Naive thymus-derived CD4-positive, alpha-beta T cell (primary cell): ENCODE data around the gene TENM4. TPM values are rescaled to one million over a fixed set of nuclear protein-coding genes. Genes with fewer than 3 reads are reported as not detected.

Experiments used
- ATAC-seq: fragments of 150-1000 bp; cut with Tn5 transposase; 2 replicates; pipeline ENCODE4 v1.10.0; 2021; ENCODE audit warnings: mild to moderate bottlenecking, moderate library complexity
- CTCF ChIA-PET: fragments of 350-600 bp; sonication (Branson Sonifier 250); formaldehyde crosslinking; loops from one replicate; lab custom pipeline; 2021; ENCODE audit warnings: antibody characterized with exemption; lab: Charles Lee
- POLR2A ChIA-PET: fragments of 350-600 bp; sonication (Branson Sonifier 250); formaldehyde crosslinking; loops from one replicate; lab custom pipeline; 2021; ENCODE audit warnings: antibody characterized with exemption, inconsistent platforms; lab: Charles Lee
- DNase-seq, 9 donors: peaks; one replicate each; pipeline versions ENCODE4 v3.0.0 to v3.0.0-alpha.2; 2020 to 2022; ENCODE audit warnings: mixed read lengths in 1 of 9
- H3K27ac ChIP-seq: one replicate; pipeline ENCODE4 v1.7.0; 2013; ENCODE audit warnings: mild to moderate bottlenecking, low read depth, low read length, moderate library complexity
- H3K27me3 ChIP-seq, 2 donors: one replicate each; pipeline ENCODE4 v1.7.0; 2013; ENCODE audit warnings: low read length in 2 of 2, mild to moderate bottlenecking in 2 of 2, moderate library complexity in 2 of 2; ENCODE audit not compliant: control insufficient read depth in 2 of 2, insufficient read depth in 2 of 2
- H3K36me3 ChIP-seq, 3 experiments: 1 replicate in 2 of 3; 2 replicates in 1 of 3; pipeline ENCODE4 v1.7.0; 2013; ENCODE audit warnings: low read length in 3 of 3, mild to moderate bottlenecking in 3 of 3, moderate library complexity in 1 of 3; ENCODE audit not compliant: insufficient read depth in 3 of 3, control insufficient read depth in 2 of 3
- H3K4me1 ChIP-seq, 2 donors: one replicate each; pipeline ENCODE4 v1.7.0; 2013; ENCODE audit warnings: low read length in 2 of 2, mild to moderate bottlenecking in 2 of 2, moderate library complexity in 1 of 2; ENCODE audit not compliant: control insufficient read depth in 2 of 2, insufficient read depth in 2 of 2
- H3K4me3 ChIP-seq: 2 replicates; pipeline ENCODE4 v1.7.0; 2013; ENCODE audit warnings: mild to moderate bottlenecking, low read length
- H3K9me3 ChIP-seq, 3 experiments: 1 replicate in 2 of 3; 2 replicates in 1 of 3; pipeline ENCODE4 v1.7.0; 2013; ENCODE audit warnings: low read length in 3 of 3; ENCODE audit not compliant: control insufficient read depth in 2 of 3
- H3K27ac Mint-ChIP-seq, 9 donors: one replicate each; pipeline ENCODE4 v1.8.0; 2020 to 2022; ENCODE audit warnings: mixed read lengths in 9 of 9, mild to moderate bottlenecking in 8 of 9, moderate library complexity in 5 of 9, inconsistent platforms in 2 of 9
- H3K27me3 Mint-ChIP-seq, 5 donors: one replicate each; pipeline ENCODE4 v1.8.0; 2021 to 2022; ENCODE audit warnings: mixed read lengths in 5 of 5, mild to moderate bottlenecking in 1 of 5
- H3K36me3 Mint-ChIP-seq, 5 donors: one replicate each; pipeline ENCODE4 v1.8.0; 2020 to 2022; ENCODE audit warnings: mixed read lengths in 5 of 5, mild to moderate bottlenecking in 3 of 5, inconsistent platforms in 1 of 5
- H3K4me1 Mint-ChIP-seq, 7 donors: one replicate each; pipeline ENCODE4 v1.8.0; 2020 to 2022; ENCODE audit warnings: mixed read lengths in 7 of 7, mild to moderate bottlenecking in 3 of 7, inconsistent platforms in 1 of 7
- H3K4me3 Mint-ChIP-seq, 10 donors: one replicate each; pipeline ENCODE4 v1.8.0; 2020 to 2022; ENCODE audit warnings: mild to moderate bottlenecking in 10 of 10, mixed read lengths in 10 of 10, moderate library complexity in 6 of 10, inconsistent platforms in 2 of 10
- H3K9me3 Mint-ChIP-seq, 11 donors: one replicate each; pipeline ENCODE4 v1.8.0; 2020 to 2022; ENCODE audit warnings: mixed read lengths in 11 of 11, mild to moderate bottlenecking in 4 of 11, inconsistent platforms in 1 of 11, moderate library complexity in 1 of 11
- intact Hi-C, 2 donors: fragments of 100-400 bp; cut with micrococcal nuclease; formaldehyde crosslinking; loops; one replicate each; pipeline ENCODE4 v1.15.1; 2023
- polyA plus RNA-seq, 2 donors: library from polyadenylated mRNA; unstranded; fragments of 300-500 nt; fragmentation: Illumina TruSeq; gene quantifications; one replicate each; pipeline ENCODE4 v1.2.3, GENCODE V29; 2021
- total RNA-seq, 6 experiments: library from RNA in 5 of 6; stranded (reverse) in 5 of 6; gene quantifications; 1 replicate in 5 of 6; 2 replicates in 1 of 6; pipeline ENCODE4 v1.2.3 and lab custom pipeline; 2021 to 2026

TENM4 gene
- total and polyA plus RNA-seq, 7 experiments from 2014 or later: 0.32 to 0.47 TPM; not detected in 5

DNA sequence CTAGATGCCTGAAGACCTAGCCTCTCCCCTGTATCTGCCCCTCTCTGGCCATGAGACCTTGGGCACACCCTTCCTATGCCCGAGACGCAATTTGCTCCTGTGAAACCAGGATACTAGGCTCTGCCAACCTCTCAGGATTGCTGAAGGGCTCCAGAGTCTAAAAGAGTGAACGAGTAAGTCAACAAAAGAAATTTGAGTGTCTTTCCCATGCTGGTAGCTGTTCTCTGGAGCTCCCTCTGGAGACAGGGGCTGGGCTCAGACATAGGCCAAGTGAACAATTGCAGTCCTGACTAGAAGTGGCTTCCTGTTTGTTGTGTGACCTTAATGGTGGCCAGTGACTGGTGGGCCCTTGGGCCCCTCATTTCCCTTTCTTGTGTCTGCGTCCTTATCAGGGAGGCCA is 677.2 kb downstream of the TENM4 start:
- no peaks in the 10 kb centered on the region for H3K4me1 ChIP-seq
- intact Hi-C loops: no loop called here
- no peak overlapping the region for H3K4me3 Mint-ChIP-seq
- ATAC-seq (no peak), DNase-seq (no peak)
- H3K27me3 Mint-ChIP-seq: peaks cover 0 to 5% (median 5%) of the 10 kb centered on the region in 5 donors
- no peaks in the 10 kb centered on the region for H3K9me3 ChIP-seq
- H3K4me1 Mint-ChIP-seq: peaks cover 0 to 2% (median 0%) of the 10 kb centered on the region in 7 donors
- CTCF ChIA-PET: no interaction called here
- POLR2A ChIA-PET: no interaction called here
- no peak overlapping the region for H3K27ac Mint-ChIP-seq
- no peak overlapping the region for H3K27ac ChIP-seq
- H3K36me3 ChIP-seq: no peaks in the 10 kb centered on the region
- no peaks in the 10 kb centered on the region for H3K9me3 Mint-ChIP-seq
- no peaks in the 10 kb centered on the region for H3K27me3 ChIP-seq
- H3K36me3 Mint-ChIP-seq: no peaks in the 10 kb centered on the region
- no peak overlapping the region for H3K4me3 ChIP-seq

DNA sequence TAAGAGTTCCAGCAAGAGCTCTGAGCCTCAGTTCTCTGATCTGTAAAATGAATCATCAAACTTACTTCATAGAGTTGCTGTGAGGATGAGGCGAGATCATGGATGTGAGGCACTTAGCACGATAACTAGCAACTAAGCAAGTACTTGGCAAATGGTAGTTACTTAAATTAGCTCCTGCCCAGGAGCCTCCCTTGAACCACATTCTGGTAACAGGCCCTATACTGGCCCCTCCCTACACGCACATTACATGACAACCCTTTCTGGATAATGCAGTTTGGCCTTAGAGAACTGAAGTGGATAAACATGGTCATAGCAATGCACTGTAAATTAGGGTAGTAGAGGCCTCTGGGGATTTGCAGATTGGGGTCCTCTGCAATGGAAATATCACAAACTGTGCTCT is 678.7 kb downstream of the TENM4 start:
- Mint-ChIP-seq H3K27me3 (peaks cover 0 to 9% (median 5%) of the 10 kb centered on the region in 5 donors), H3K36me3 (no peaks in the 10 kb centered on the region), H3K4me3 (no peak overlapping the region), H3K4me1 (peaks cover 0 to 2% (median 0%) of the 10 kb centered on the region in 7 donors), H3K27ac (no peak overlapping the region), H3K9me3 (no peaks in the 10 kb centered on the region)
- Histone ChIP-seq H3K9me3 (no peaks in the 10 kb centered on the region), H3K4me1 (no peaks in the 10 kb centered on the region), H3K27ac (no peak overlapping the region), H3K36me3 (no peaks in the 10 kb centered on the region), H3K4me3 (no peak overlapping the region), H3K27me3 (no peaks in the 10 kb centered on the region)
- intact Hi-C loops: no loop called here
- ATAC-seq (no peak), DNase-seq (no peak)
- ChIA-PET CTCF (no interaction called here), POLR2A (no interaction called here)

DNA sequence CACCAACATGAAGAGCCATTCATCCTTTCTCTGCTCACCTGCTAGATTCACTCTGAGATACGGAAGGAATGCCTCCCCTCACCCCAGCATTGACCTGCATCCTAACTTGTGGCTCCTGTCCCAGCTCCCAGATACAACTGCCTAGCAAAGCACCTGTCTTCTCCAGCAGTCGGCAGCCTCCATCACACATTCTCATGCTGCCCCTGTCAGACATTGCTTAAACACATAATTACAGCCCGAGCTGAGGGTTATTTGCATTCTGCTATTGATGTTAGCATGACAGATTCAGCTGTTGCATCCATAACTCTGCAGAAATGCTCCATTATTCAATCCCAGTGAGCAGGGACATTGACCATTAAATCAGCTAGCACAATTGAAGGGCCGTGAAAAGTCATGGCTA is 681.8 kb downstream of the TENM4 start:
- peaks cover 0 to 19% (median 5%) of the 10 kb centered on the region in 5 donors for H3K27me3 Mint-ChIP-seq
- ChIA-PET CTCF (no interaction called here), POLR2A (no interaction called here)

DNA sequence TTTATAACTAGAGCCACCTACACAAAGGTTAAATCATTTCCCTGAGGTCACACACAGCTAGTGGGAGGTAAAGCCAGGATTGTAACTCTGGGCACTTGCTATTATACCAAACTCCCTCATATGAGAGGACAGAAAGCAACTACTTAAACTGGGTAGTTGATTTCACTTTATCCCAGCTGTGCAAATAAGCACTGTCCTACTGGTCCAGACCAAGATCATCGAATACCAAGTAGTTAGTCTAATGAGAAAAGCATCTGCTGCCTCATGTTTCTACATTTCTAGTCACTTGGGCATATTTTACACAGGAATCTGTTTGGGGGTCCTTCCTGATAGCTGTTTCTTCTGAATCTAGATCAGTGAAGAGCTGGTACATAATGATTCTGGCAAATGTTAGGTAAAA is 687.5 kb downstream of the TENM4 start:
- Mint-ChIP-seq H3K4me3 (no peak overlapping the region), H3K36me3 (no peaks in the 10 kb centered on the region), H3K9me3 (no peaks in the 10 kb centered on the region), H3K4me1 (no peaks in the 10 kb centered on the region), H3K27me3 (peaks cover 0 to 37% (median 12%) of the 10 kb centered on the region in 5 donors), H3K27ac (no peak overlapping the region)
- no peaks in the 10 kb centered on the region for H3K36me3 ChIP-seq
- DNase-seq: no peak
- intact Hi-C loops: no loop called here
- H3K4me1 ChIP-seq: no peaks in the 10 kb centered on the region
- H3K9me3 ChIP-seq: no peaks in the 10 kb centered on the region
- H3K27ac ChIP-seq: no peak overlapping the region
- ChIA-PET POLR2A (no interaction called here), CTCF (no interaction called here)
- H3K4me3 ChIP-seq: no peak overlapping the region
- ATAC-seq: no peak
- no peaks in the 10 kb centered on the region for H3K27me3 ChIP-seq

More for the DNA sequence above, 681.8 kb downstream of the TENM4 start:
- Histone ChIP-seq H3K9me3 (no peaks in the 10 kb centered on the region), H3K4me1 (no peaks in the 10 kb centered on the region), H3K27ac (no peak overlapping the region), H3K36me3 (no peaks in the 10 kb centered on the region), H3K27me3 (no peaks in the 10 kb centered on the region), H3K4me3 (no peak overlapping the region)
- Mint-ChIP-seq H3K36me3 (no peaks in the 10 kb centered on the region), H3K4me3 (no peak overlapping the region), H3K27ac (no peak overlapping the region), H3K9me3 (no peaks in the 10 kb centered on the region), H3K4me1 (no peaks in the 10 kb centered on the region)
- intact Hi-C loops: no loop called here
- no peak for ATAC-seq
- no peak for DNase-seq

DNA sequence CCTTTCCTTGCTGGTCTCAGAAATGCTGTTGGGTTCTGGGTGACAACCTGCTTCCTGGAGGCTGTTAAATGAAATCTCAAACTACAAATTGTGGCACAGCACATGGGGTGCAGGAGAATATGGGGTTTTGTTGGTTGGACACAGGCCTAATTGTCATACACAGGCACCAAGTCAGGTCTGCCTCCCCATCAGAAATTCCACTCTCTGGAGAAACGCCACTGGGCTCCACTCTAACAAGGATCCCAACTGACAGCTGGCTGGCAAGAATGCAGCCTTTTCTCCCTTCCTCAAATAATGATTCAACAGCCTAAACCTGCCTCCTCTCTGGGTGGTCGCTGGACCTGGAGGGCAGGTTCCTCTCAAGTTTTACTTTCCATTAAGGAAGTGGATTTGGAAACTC is 688.3 kb downstream of the TENM4 start:
- H3K27me3 Mint-ChIP-seq: peaks cover 0 to 37% (median 15%) of the 10 kb centered on the region in 5 donors
- H3K36me3 Mint-ChIP-seq: no peaks in the 10 kb centered on the region
- no peak overlapping the region for H3K27ac Mint-ChIP-seq
- no peaks in the 10 kb centered on the region for H3K4me1 ChIP-seq
- no peaks in the 10 kb centered on the region for H3K27me3 ChIP-seq
- H3K9me3 Mint-ChIP-seq: no peaks in the 10 kb centered on the region
- ChIA-PET CTCF (no interaction called here), POLR2A (no interaction called here)
- no peak for ATAC-seq
- intact Hi-C loops: no loop called here
- H3K4me3 ChIP-seq: no peak overlapping the region
- no peaks in the 10 kb centered on the region for H3K36me3 ChIP-seq
- no peak overlapping the region for H3K27ac ChIP-seq
- no peaks in the 10 kb centered on the region for H3K4me1 Mint-ChIP-seq
- no peaks in the 10 kb centered on the region for H3K9me3 ChIP-seq
- no peak overlapping the region for H3K4me3 Mint-ChIP-seq
- DNase-seq: no peak

DNA sequence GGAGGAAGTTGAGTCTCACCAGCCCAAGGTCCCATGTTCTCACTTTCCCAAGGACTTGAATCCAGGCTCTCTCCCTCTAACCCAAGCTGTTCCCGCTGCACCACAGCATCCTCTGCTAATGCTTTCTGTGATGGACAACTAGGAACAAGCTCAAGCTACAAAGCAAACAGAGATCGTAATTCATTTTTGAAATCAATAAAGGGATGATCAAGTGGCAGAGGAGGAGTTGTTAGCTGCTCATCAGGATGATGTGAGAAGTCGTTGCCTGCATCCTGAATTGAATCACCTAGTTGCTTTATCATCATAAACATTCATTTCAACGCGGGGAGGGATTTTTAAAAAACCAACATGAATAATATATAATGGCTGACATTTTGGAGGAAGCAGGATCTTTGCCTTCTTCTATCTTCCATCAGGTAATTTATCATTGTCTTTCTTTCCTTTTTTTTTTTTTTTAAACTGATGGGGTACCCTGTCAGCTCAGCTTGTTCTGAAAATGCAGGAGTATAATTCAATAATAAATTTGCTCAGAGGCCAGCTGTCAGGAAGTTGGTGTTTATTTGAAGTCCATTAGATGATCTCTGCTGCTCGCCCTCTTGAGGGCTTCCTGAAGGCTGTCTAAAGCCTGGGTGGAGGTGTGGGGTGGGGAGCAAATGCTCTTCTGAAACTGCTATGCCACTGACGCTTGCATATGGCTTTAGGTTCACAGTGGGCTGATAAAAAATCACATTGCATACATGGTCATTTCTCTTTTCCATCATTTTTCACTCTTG is 691.7 kb downstream of the TENM4 start:
- H3K36me3 ChIP-seq: no peaks in the 10 kb centered on the region
- H3K4me3 ChIP-seq: no peak overlapping the region
- H3K9me3 Mint-ChIP-seq: peaks cover 0 to 1% (median 0%) of the 10 kb centered on the region in 11 donors
- no peaks in the 10 kb centered on the region for H3K4me1 Mint-ChIP-seq
- H3K27ac Mint-ChIP-seq: no peak overlapping the region
- no peaks in the 10 kb centered on the region for H3K9me3 ChIP-seq
- ChIA-PET POLR2A (no interaction called here), CTCF (no interaction called here)
- DNase-seq: no peak
- no peaks in the 10 kb centered on the region for H3K4me1 ChIP-seq
- no peaks in the 10 kb centered on the region for H3K27me3 ChIP-seq
- no peaks in the 10 kb centered on the region for H3K36me3 Mint-ChIP-seq
- no peak for ATAC-seq
- no peak overlapping the region for H3K4me3 Mint-ChIP-seq
- intact Hi-C loops: no loop called here
- H3K27me3 Mint-ChIP-seq: peaks cover 6 to 28% (median 15%) of the 10 kb centered on the region in 5 donors
- H3K27ac ChIP-seq: no peak overlapping the region

DNA sequence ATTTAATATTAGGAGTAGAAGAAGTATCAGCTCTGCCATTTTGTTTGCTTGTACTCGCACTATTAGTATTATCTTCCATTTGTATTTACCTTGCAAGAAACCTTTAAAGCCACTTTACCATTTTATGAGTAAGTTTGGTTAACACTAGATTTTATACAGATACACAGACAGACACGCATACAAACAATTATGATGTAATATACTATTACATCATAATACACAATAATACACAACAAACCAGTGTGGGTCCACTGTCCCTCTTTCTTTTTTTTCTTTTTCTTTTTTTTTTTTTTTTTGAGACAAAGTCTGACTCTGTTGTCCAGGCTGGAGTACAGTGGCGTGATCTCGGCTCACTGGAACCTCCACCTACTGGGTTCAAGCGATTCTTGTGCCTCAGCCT is 695.9 kb downstream of the TENM4 start:
- H3K4me1 ChIP-seq: no peaks in the 10 kb centered on the region
- H3K4me3 Mint-ChIP-seq: no peak overlapping the region
- H3K36me3 Mint-ChIP-seq: no peaks in the 10 kb centered on the region
- intact Hi-C loops: no loop called here
- H3K27me3 ChIP-seq: no peaks in the 10 kb centered on the region
- no peak overlapping the region for H3K4me3 ChIP-seq
- no peak overlapping the region for H3K27ac ChIP-seq
- H3K36me3 ChIP-seq: no peaks in the 10 kb centered on the region
- ChIA-PET POLR2A (no interaction called here), CTCF (no interaction called here)
- H3K27me3 Mint-ChIP-seq: peaks cover 8 to 15% (median 11%) of the 10 kb centered on the region in 5 donors
- DNase-seq (no peak), ATAC-seq (no peak)
- peaks cover 0 to 1% (median 0%) of the 10 kb centered on the region in 11 donors for H3K9me3 Mint-ChIP-seq
- no peak overlapping the region for H3K27ac Mint-ChIP-seq
- no peaks in the 10 kb centered on the region for H3K9me3 ChIP-seq
- H3K4me1 Mint-ChIP-seq: no peaks in the 10 kb centered on the region
